Tibial nerve (tissue), 3 donors: ENCODE data around the gene PAK1IP1.

Experiments
- POLR2A ChIP-seq, 2 donors: fragments of 450-650 bp; IDR thresholded peaks; one replicate each; pipeline ENCODE4 v1.6.1; 2017; ENCODE audit warnings: antibody characterized with exemption in 2 of 2, mild to moderate bottlenecking in 2 of 2, moderate library complexity in 2 of 2
- TF ChIP-seq, protein P1 (sequence below), 5 experiments: fragments of 200-600 bp in 3 of 5; fragments of 450-650 bp in 2 of 5; sonication (generic) in 3 of 5; IDR thresholded peaks; one replicate each; pipeline ENCODE4 v1.5.1; 2016 to 2019; ENCODE audit warnings: antibody characterized with exemption in 5 of 5, mild to moderate bottlenecking in 3 of 5, moderate library complexity in 2 of 5

DNA sequence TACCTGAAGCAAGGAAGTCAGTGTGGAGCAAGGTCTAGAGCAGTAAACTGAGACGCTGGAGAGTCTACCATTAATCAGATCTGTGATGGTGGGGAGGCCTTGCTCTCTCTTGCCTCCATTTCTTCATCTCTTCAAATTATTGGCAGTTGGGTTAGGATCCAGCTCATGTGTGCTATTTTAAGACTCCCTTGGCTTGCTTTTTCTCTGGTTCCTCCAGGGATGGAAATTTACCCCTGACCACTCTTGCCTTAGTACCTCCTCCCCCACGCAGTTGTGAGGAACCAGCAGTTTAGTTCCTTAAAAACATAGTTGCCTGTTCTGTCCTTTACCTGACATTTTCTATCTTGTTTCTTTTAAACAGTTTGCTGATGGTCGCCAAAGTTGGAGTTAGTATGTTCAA, 35.5 kb downstream of the PAK1IP1 start:
- no peak for TF ChIP-seq POLR2A (IDR thresholded peaks at IDR 0.05)
- TF ChIP-seq, protein P1, sequence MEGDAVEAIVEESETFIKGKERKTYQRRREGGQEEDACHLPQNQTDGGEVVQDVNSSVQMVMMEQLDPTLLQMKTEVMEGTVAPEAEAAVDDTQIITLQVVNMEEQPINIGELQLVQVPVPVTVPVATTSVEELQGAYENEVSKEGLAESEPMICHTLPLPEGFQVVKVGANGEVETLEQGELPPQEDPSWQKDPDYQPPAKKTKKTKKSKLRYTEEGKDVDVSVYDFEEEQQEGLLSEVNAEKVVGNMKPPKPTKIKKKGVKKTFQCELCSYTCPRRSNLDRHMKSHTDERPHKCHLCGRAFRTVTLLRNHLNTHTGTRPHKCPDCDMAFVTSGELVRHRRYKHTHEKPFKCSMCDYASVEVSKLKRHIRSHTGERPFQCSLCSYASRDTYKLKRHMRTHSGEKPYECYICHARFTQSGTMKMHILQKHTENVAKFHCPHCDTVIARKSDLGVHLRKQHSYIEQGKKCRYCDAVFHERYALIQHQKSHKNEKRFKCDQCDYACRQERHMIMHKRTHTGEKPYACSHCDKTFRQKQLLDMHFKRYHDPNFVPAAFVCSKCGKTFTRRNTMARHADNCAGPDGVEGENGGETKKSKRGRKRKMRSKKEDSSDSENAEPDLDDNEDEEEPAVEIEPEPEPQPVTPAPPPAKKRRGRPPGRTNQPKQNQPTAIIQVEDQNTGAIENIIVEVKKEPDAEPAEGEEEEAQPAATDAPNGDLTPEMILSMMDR (IDR thresholded peaks at IDR 0.05): no peak
